HG03565 (cell line): ENCODE data around the gene NUMBL.

ENCODE experiments used
- ATAC-seq: cut with Tn5 transposase; IDR thresholded peaks from one replicate; pipeline ENCODE4 v1.9.1; 2021; ENCODE audit warnings: mild to moderate bottlenecking, moderate library complexity; ENCODE audit not compliant: unreplicated experiment

Gene NUMBL

GRCh38 chr19:40691421-40692211 lies 1.2 kb upstream of the NUMBL start:
- no peak for ATAC-seq

DNA sequence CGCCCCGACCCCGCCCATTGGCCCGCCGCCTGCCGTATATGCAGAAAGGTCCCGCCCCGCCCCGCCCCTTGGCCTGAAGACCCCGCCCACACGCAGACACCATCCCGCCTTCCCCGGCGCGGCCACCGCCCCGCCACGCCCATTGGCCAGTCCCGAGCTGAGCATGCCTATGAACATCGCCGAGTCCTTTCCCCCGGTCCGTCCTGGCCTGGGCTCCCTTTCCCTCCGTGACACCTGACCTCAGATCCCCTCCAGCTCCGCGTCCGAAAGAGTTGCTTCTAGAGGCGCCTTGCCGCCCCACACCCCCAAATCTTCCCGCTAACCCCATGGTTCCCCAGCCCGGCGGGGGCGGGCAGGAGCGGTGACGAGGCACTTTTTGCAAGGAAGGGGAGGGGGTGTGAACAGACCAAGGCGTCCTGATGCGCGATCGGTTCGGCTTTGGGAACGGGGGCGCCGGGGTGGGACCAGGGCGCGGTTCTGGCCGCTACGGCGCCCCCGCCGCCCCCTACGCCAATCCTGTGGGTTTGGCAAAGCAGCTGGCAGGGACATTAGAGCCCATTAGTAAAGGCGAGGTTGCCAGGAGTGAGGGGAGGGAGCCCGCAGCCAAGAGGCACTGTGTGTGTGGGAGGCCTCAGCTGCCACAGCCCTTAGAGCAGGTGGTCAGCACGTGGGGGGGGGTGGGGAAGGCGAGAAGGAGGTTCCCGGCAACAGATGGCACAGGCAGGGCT lies 406 bp upstream of the NUMBL start:
- ATAC-seq, result no peak

DNA sequence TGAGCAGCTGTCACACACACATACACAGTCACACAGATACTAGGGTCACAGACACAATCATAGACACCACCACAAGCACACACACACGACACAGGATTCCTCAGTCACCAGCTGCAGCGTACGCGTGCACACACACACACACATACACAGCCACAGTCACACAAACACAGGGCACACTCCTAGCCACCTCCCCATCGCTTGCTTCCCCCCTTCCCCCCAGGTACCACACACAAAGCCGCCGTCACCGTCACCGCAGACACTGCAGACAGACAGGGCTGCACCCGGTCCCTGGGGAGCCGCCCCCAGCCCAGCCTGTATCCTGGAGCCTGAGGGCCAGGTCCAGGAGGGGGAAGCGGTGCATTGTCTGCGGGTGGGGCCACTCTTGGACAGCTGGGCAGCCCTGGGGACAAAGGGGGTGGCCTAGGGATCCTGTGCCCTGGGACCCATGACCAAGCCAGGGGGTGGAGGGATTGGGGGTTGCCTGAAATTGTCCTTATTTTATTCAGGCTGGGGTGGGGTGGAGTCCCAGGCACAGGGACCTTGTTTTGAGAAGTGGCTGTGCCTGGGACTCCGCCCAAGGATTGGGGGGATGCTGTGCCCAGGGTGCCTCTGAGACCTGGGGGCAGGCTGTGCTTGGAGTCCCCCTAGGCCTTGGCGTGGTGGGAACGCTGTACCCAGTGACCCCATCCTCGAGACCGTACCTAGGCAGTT lies 957 bp downstream of the NUMBL start:
- no peak for ATAC-seq

GRCh38 chr19:40688987-40689338 lies 1.5 kb downstream of the NUMBL start:
- ATAC-seq, result no peak

DNA sequence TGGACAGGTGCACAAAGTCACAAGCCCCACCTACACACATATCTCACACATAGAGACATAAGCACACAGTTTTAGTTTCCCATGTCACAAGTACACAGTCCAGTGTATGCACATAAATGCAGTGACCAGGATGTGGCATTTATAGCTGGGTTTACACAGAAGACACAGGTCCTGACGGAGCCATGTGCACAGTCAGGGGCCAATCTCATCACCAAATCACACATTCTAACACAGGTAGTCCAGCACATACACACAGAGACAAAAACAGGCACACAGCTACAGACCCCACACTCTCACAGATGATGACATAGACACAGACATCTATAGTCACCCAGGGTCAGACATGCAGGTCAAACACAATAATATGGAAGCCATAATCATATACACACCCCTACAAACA lies 2.1 kb downstream of the NUMBL start:
- ATAC-seq, result no peak

DNA sequence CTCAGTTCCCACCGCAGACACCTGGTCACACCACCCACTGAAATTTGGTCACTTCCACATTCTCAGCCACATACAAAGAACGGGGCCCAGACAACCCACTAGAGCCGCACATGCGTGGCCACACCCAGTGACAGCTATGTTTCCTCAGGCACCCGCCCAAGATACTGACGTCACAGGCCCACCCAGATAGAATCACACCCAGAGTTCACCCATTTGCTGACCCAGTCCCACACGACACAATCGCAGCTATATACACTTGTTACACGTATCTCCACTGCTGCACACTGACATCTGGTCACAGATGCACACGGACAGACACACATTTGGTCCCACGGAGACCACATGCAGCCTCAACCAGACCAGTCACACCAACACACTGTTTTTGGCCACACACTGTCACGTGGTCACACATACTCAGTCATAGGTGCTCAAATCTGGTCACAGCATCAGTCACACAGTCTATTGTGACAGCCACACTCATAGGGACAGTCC lies 2.9 kb downstream of the NUMBL start:
- ATAC-seq, result no peak

- no peak for ATAC-seq
These were observed 3.4 kb downstream of the NUMBL start for GRCh38 chr19:40686882-40687524.

DNA sequence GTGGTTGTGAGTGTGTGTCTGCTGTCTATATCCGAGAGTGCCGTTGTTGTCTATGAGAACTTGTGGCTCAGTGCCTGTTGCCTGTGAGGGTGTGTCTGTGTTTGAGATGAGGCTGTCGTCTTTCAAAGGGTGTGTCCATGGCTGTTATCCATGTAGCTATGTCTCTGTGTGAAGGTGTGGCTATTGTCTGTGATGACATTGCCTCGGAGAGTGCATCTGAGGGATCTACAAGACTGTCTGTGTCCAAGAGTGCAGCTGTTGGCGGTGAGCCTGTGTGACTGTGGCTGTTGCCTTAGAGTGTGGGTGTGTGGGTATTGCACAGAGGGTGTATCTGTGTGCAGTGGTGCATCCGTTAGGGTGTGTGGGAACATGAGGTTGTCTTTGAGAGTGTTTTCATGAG lies 4.9 kb downstream of the NUMBL start:
- no peak for ATAC-seq

GRCh38 chr19:40685016-40685526 lies 5.4 kb downstream of the NUMBL start:
- no peak for ATAC-seq

DNA sequence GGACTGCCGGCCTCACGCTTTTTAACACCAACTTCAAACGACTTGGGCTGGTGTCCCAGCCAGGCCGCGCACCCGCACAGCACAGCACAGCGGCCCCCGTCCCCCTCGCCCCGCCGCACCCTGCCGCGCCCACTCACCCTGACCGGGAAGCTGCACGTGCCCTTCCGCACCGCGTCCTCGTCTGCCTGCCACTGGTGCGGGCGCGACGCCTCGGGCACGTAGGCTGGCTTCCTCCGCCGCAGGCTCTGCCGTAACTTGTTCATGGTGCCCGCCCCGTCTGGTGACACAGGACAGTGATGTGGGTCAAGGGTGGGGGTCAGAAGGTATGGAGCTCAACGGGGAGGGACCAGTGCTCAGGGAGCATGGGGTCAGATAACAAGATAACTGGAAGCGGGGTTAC lies 6.2 kb downstream of the NUMBL start:
- no peak for ATAC-seq

DNA sequence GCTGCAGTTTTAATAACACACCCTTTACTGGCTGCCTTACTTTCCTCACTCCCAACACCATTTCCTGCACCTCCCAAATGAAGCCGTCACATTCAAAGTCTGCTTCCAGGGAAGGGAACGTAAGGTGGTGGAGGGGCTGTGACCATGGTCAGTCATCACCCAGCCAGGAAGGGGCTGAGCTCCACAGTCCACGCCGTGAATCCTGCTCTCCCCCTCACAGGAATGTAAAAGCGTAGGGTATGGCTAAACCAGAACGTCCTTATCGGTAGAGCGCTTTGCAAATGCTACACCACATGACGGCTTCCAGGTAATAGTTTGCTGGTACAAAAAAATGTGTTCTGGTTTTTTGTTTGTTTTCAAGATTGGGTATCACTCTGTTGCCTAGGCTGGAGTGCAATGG lies 7.0 kb downstream of the NUMBL start:
- no peak for ATAC-seq

DNA sequence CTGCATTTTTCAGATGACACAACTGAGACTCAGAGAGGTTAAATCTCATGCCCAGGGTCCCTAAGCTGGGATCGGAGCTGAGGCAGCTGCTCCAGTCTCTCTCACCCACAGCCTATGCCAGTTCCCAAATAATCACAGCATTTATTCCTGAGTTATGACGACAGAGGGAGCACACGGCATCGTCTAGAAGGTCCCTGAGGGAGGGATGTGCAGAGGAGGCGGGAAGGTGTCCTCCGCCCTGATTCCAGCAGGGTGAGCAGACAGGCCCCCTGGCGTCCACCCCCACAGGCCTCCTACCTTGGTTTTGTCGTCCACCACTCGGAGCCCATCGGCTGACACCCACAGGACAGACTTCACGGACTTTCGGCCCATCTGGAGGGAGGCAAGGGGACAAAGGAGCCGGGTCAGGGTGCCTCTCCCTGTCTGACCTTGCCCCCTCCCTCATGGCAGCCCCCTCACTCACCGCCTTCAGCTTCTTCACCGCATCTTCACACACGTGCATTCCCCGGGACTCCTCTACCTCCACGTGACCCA lies 8.0 kb downstream of the NUMBL start:
- no peak for ATAC-seq

DNA sequence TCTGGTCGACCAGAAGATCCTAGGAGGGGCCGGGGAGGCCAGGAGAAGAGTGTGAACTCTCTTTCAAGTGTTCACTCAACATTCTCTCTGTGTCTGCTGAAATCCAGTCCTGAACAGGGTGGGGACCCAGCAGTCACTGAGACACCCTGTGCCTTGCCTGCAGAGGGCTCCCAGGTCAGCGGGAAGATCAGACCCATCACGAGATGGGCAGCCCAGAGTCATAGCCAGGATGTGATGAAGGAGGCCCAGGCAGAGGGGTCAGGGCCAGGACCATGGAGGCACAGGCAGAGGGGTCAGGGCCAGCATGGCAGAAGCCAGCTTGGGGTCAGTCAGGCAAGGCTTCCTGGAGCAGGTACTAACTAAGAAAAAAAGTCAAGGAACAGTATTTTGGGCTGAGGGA lies 9.4 kb downstream of the NUMBL start:
- no peak for ATAC-seq

GRCh38 chr19:40677156-40677555 lies 13.3 kb downstream of the NUMBL start:
- ATAC-seq, result no peak

DNA sequence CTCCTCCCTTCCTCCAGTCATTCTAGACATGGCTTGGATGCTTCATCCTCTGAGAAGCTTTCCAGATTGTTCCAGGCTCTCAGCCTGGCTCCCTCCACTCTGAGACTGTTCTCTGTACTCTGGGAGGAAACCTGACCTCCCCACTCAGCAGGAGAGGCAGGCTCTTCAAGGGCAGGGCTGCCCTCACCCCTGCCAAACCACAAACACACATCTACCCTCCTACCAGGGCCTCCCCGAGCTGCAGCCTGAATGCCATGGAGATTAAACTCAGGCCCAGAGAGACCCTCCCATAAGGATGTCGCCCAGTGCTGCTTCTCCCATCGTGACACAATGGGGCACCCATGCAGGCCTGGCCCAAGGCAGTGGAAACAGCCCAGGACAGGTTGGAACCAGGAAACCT lies 16.2 kb downstream of the NUMBL start:
- ATAC-seq, result no peak

GRCh38 chr19:40673397-40673796 lies 17.1 kb downstream of the NUMBL start:
- no peak for ATAC-seq

- ATAC-seq, result no peak
These were observed 17.7 kb downstream of the NUMBL start for GRCh38 chr19:40672573-40673299.

DNA sequence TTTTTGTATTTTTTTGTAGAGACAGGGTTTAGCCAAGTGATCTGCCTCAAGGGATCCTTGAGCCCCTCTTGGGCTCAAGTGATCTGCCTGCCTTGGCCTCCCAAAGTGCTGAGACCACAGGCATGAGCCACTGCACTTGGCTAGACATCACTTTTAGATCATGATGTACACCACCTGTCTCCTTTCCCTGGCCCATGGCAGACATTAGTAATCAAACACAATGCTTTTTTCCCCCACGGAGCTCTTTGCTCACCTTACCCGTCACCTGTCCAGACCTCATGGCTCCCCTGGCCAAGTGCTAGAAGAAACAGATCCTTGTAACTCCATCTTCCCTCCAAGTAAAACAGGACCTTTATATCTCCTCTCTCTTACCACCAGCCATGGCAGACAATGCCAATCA lies 18.4 kb downstream of the NUMBL start:
- no peak for ATAC-seq

GRCh38 chr19:40671404-40671803 lies 19.0 kb downstream of the NUMBL start:
- ATAC-seq, result no peak

DNA sequence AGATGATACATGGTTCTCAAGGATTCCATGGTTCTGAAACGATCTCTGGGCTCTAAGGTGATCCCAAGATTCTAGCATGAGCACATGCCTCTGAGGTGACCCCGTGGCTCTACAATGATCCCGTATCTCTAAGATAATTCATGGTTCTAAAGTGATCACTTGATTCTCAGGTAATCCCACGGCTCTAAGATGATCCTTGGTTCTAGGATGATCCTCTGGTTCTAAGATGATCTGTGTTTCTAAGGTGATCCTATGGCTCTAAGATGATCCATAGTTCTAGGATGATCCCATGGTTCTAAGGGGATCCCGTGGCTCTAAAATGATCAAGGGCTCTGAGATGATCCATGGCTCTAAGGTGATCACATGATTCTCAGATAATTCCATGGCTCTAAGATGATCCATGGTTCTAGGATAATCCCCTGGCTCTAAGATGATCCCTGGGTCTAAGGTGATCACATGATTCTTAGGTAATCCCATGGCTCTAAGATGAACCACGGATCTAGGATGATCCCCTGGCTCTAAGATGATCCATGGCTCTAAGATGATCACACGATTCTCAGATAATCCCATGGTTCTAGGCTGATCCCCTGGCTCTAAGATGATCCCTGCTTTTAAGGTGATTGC lies 21.3 kb downstream of the NUMBL start:
- no peak for ATAC-seq
